Stimulated activated CD4-positive, alpha-beta T cell treated with anti-CD3 and anti-CD28 coated beads, TNF-alpha, amount 100 ng/mL, for 24 hours (primary cell): ENCODE measurements around the gene SIRPG.
"Not testable (repeated sequence)": the region's sequence is repeated elsewhere in the genome, so short reads cannot be mapped to it uniquely, and the experiment has no call there.

Experiments
- DNase-seq, 3 experiments: peaks; one replicate each; pipeline ENCODE4 v3.0.0-alpha.2; 2020; ENCODE audit warnings: low read depth in 3 of 3

SIRPG gene

DNA sequence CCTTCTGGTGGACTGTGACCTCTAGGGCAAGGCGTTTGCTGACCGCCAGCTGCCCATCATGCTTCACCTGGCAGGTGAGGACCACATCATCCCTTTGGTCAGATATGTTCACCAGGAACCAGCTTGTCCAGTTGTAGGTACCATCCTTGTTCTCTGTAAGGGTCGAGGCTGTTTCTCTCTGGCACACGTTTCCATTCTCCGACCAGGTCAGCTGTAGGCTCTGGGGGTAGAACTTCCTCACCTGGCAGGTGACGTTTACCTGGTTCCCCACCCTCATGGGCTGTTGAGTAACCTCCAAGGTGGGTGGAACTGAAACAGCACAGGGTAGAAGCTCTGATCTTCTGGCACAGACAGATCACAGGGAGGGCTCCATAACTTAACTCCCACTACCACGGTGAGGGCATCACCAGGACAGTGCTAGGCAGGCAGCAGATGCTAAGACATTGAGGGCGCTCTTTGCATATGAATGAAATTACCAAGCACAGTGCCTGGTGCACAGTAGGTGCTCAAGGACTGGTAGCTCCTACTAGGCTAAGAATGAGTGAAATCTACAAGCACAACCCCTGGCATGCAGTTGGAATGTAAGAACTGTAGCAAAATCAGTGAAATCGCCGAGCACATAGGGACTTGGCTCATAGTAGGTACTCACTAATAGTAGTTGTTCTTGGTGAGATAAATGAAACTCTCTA lies 22.1 kb downstream of the SIRPG start:
- DNase-seq = no peak

- DNase-seq = no peak
These were observed 24.0 kb downstream of the SIRPG start for GRCh38 chr20:1633535-1633934.

DNA sequence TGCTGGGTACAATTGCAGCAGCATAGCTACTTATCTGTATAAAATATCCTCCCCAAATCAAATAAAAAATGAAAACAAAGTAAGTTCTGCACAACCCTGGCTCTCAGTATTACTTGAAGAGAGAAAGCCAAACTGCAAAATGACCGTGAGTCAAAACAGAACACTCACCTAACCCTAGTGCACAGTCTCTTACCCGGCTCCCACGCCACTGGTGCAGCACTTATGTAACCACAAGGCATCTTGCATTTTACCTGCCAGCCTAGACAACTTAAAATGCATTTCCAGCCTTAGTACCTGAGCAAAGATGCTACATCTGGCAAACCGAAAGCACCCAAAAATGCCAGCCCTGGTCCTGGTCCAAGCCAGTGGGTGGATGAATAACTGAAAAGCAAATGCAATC lies 25.4 kb downstream of the SIRPG start:
- DNase-seq = peak in 2 of 3 experiments; percentile 33 to 46

GRCh38 chr20:1631309-1632151 lies 26.0 kb downstream of the SIRPG start:
- DNase-seq = no peak

GRCh38 chr20:1630186-1630585 lies 27.4 kb downstream of the SIRPG start:
- no peak for DNase-seq

GRCh38 chr20:1629321-1629720 lies 28.3 kb downstream of the SIRPG start:
- no peak for DNase-seq

DNA sequence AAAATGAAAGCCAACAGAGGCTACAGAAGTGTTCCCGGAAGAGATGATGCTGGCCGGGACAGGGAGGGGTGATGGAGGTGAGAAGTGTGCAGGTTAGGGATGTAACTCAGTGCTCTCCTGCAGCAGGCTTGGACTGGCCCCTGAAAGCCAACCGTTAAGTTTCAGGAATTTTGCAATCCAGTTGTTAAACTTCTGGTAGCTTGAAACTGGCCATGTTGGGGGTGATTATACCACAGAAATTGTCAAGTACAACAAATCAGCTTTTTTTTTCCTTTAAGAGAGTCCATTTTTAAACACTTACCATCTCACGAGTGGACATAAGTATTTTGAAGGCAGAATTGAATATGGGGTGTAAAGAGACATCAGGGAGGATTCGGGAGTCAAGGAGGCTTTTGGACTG lies 29.0 kb downstream of the SIRPG start:
- no peak for DNase-seq

DNA sequence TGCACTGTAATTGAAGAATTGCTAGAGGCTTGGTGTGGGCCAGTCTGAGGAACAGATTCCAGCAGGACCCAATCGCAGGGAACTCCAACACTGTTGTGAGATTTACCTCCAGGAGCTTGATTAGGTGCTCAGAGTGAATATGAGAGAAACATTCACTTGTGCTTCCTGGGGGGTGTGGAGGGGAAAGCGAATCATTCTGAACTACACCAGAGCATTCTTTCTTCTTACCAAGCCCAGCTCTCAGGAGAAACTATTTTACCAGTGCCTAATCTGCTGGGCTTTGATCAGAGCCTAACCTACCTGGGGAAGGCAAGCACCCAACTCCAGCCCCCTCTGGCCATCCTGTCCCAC lies 30.4 kb downstream of the SIRPG start:
- DNase-seq = no peak

DNA sequence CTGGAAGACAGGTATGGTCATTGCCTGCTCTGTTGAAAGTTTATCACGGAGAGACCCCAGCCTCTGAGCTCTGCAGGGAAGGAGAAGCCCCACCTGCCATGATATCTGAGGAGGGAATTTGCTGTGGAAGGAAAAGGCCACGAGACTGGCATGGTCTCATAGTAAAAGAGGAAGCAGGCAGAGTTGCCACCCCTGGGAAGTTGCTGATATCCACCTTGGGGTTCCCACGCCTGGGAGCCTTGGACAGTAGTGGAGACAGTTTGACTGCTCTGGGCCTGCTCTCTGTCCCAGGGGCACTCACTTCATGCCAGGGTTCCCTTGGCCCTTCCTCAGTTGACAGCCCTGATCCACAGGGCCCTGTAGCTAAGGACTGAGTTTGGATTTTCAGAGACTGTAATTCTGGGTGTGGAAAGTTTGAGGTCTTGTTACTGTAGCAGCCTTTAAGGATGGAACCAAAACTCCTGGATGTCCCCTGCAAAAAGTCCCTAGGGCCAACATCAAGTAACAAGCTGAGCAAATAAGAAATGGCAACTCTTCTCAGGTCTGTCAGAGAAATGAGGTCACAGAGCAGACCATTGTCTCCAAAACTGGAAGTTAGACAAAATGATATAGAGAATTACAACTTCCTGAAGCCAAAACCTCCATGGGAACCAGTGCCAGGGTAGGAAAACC lies 30.9 kb downstream of the SIRPG start:
- DNase-seq = no peak

GRCh38 chr20:1625083-1625690 lies 32.4 kb downstream of the SIRPG start:
- no peak for DNase-seq

DNA sequence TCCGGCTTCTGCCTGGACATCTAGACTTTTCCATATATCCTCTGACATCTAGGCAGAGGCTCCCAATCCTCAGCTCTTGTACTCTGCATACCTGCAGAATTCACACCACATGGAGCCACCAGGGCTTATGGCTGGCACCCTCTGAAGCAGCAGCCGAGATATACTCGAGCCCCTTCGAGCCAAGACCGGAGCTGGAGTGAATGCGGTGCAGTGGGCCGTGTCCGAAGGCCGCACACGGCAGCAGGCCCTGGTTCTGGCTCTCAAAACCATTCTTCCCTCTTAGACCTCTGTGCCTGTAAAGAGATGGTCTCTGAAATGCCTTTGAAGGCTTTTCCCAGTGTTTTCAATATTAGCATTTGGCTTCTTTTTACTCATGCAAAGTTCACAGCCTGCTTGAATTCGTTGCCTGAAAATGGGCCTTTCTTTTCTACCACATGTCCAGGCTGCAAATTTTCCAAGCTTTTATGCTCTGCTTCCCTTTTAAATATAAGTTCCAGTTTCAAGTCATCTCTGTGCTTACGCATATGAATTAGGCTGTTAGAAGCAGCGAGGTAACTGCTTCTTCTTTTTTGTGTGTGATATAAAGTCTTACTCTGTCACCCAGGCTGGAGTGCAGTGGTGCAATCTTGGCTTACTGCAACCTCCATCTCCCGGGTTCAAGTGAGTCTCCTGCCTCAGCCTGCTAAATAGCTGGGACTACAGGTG lies 33.9 kb downstream of the SIRPG start:
- no peak for DNase-seq

GRCh38 chr20:1622450-1622849 lies 35.1 kb downstream of the SIRPG start:
- DNase-seq = no peak

DNA sequence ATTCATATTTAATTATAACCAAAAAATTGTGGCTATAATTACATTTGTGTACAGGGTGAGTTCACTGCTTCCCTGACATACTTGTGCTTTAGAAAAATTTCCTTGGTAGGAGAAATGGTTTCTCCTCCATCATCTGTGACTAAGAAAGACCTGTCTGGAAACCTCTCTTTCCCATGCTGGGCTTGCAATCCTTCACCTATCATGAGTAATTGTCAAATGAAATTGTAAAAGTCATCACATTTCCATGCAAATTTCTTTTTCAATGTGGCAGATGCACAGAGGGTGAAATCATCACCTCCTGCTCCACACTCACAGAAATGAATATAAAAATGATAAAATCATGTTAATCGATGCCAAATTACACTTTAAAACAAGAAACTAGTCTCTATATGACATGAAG lies 36.3 kb downstream of the SIRPG start:
- no peak for DNase-seq

- DNase-seq = no peak
These were observed 37.6 kb downstream of the SIRPG start, which contains the start of gene SIRPB1 for GRCh38 chr20:1619861-1620444. SIRPB1 (minus strand) TSS chr20:1620009; CDS start chr20:1619944, 65 bp downstream.

- no peak for DNase-seq
These were observed 38.5 kb downstream of the SIRPG start for GRCh38 chr20:1618954-1619540.

DNA sequence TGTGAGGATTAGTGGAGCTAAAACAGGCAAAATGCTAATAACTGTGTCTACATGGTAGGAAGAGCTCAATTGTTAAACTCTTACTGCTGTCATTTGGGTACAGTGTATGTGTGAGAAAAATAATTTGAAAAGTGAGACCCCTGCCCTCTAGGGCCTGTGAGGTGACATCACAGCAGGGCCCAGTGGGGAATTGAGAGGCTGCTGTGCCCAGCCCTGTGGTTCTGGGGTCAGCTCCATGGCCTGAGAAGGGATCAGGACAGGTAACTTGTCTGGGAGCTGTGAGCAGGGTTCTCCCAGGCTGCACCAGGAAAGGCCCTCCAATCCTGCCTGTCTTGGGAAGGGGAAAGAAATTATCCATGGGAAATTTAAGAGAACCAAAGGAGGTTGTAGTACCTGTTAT lies 39.1 kb downstream of the SIRPG start:
- DNase-seq = no peak

GRCh38 chr20:1616858-1617434 lies 40.6 kb downstream of the SIRPG start:
- DNase-seq = no peak

DNA sequence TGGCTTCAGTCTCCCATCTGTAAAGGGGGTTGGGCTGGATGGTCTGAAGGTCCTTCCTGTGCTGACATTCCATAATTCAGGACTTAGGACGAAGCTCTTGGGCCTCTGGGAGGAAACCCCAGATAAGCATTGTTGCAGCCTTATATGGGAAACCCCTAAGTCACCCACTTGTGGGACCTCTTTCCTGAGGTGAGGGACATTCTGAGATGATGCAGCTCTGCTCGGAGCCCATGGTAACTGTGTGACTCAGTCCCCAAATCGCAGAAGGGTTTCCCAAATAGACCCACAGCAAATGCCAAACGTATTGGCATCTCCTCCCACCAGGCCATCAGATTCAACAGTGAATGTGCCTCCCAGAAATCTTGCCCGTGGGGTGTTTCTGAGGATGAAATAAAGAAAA lies 47.2 kb downstream of the SIRPG start:
- not testable (repeated sequence) for DNase-seq

DNA sequence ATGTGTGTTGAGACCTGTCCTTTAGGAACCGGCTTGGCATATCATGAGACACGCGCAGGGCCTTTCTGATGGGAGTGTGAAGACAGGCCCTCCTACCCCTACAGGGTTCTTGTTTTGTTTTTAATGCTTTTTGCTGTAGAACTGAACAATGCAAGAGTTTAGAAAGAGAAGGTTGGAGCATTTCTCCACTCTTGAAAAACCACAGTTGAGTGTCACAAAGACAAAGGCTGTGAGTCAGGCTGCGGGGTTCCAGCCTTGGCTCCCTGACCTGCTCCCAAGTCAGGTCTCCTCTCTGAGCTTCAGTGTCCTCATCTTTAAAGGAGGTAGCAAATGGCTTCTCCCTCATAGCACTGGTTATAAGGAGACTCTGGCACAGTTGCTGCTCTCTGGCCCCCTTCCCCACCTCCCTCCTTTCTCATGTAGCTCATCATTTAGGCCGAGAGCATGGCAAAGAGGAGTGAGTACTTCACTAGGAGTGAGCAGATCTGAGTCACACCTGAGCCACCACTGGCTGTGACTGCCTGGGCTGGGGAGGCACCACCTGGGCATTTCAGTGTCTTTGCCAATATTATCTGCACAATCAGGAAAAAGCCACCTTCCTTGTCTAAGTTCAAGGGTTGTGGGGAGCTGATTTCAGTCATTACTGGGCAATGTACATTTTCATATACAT lies 48.8 kb downstream of the SIRPG start:
- DNase-seq = not testable (repeated sequence)

DNA sequence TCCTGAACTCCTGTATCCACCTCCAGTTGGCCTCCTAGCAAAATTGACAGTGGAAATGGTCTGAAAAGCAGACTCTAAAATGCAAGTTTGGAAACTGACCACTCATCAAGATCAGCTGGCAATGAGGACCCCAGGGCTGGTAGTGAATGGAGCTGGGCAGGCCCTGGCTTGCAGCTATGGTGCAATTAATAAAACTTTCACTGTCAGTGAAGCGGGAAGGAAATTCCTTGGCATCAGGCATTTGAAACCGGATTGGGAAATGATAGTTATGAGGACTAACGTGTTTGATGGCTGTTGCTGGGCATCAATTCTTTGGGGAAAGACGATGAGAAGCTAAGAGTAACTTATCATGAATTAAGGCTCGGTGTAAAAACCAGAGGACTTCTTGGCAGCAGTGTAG lies 56.8 kb downstream of the SIRPG start:
- no peak for DNase-seq
